ENCODE measurements around the gene NDUFC2. TPM values are rescaled to one million over a fixed set of nuclear protein-coding genes. Genes with fewer than 3 reads are reported as not detected.
"Not testable (repeated sequence)": the region's sequence is repeated elsewhere in the genome, so short reads cannot be mapped to it uniquely, and the experiment has no call there.

The NDUFC2 gene
- polyA plus RNA-seq, 1 donor from 2014 or later: 269 TPM

DNA sequence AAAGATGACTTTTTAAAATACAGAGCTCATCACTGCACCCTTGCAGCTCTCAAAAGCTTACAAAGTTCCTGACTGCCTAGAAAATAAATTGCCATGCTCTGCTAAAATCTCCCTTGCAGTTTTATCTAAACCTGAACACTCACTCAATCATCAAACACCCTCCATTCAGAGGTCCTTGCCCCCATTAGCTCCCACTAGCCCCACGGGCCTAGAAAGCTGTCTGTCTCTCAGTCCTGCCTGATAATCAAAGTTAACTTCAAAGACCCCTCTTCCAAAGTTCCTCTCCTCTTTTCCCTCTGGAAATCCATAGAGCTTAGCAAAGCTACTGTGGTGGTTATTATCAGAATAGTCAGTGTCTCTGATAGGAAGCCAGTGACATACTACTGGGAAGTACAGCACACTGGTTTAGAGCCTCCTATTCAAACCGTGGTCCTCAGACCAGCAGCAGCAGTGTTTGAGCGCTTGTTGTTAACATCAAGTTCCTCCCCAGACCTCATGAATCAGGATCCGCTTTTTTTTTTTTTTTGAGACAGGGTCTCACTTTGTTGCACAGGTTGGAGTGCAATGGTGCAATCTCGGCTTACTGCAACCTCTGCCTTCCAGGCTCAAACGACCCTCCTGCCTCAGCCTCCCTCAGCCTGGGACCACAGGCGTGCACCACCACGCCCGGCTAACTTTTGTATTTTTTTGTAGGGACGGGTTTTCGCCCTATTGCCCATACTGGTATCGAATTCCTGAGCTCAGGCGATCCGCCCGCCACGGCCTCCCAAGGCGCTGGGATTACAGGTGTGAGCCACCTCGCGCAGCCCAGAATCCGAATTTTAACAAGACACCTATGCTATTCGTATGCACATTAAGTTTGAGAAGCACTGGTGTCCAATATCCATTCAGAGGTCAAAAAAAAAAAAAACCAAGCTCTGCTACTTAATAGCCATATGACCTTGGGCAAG lies 1.2 kb downstream of the NDUFC2 start:
- Histone ChIP-seq H2AFZ (ENCODE audit: low read depth, low read length) (no peak overlapping the region), H3K36me3 (ENCODE audit: insufficient read depth, low read length) (no peaks in the 10 kb centered on the region), H4K20me1 (ENCODE audit: insufficient read depth) (no peaks in the 10 kb centered on the region), H3F3A (ENCODE audit: insufficient read depth, low read length, poor library complexity, severe bottlenecking) (no peaks in the 10 kb centered on the region), H3K4me3 (ENCODE audit: low read length) (peak overlapping the region; percentile 84), H3K9ac (ENCODE audit: low read length) (peak overlapping the region; percentile 83), H3K4me2 (ENCODE audit: low read length) (peak overlapping the region; percentile 82), H3K27me3 (ENCODE audit: insufficient read depth, low read depth, low read length) (no peaks in the 10 kb centered on the region), H3K27ac (ENCODE audit: low read length) (peak overlapping the region; percentile 55), H3K79me2 (replicated peaks; ENCODE audit: insufficient read depth, low read length) (peaks cover 55% of the 10 kb centered on the region), H3K9me2 (ENCODE audit: insufficient read depth, low read length) (no peaks in the 10 kb centered on the region), H3K9me3 (ENCODE audit: low read length) (no peaks in the 10 kb centered on the region)
- TF ChIP-seq EZH2 (IDR thresholded peaks at IDR 0.05; ENCODE audit: borderline replicate concordance, insufficient read depth, low read length, poor library complexity, severe bottlenecking) (no peak), EP300 (conservative IDR thresholded peaks at IDR 0.05; ENCODE audit: poor library complexity, severe bottlenecking) (no peak), SMC3 (conservative IDR thresholded peaks at IDR 0.05; ENCODE audit: poor library complexity) (no peak), RAD21 (conservative IDR thresholded peaks at IDR 0.05) (no peak)
- TF ChIP-seq, protein P1, sequence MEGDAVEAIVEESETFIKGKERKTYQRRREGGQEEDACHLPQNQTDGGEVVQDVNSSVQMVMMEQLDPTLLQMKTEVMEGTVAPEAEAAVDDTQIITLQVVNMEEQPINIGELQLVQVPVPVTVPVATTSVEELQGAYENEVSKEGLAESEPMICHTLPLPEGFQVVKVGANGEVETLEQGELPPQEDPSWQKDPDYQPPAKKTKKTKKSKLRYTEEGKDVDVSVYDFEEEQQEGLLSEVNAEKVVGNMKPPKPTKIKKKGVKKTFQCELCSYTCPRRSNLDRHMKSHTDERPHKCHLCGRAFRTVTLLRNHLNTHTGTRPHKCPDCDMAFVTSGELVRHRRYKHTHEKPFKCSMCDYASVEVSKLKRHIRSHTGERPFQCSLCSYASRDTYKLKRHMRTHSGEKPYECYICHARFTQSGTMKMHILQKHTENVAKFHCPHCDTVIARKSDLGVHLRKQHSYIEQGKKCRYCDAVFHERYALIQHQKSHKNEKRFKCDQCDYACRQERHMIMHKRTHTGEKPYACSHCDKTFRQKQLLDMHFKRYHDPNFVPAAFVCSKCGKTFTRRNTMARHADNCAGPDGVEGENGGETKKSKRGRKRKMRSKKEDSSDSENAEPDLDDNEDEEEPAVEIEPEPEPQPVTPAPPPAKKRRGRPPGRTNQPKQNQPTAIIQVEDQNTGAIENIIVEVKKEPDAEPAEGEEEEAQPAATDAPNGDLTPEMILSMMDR (IDR thresholded peaks at IDR 0.05; ENCODE audit: poor library complexity, severe bottlenecking): no peak
- TF ChIP-seq, protein P2, sequence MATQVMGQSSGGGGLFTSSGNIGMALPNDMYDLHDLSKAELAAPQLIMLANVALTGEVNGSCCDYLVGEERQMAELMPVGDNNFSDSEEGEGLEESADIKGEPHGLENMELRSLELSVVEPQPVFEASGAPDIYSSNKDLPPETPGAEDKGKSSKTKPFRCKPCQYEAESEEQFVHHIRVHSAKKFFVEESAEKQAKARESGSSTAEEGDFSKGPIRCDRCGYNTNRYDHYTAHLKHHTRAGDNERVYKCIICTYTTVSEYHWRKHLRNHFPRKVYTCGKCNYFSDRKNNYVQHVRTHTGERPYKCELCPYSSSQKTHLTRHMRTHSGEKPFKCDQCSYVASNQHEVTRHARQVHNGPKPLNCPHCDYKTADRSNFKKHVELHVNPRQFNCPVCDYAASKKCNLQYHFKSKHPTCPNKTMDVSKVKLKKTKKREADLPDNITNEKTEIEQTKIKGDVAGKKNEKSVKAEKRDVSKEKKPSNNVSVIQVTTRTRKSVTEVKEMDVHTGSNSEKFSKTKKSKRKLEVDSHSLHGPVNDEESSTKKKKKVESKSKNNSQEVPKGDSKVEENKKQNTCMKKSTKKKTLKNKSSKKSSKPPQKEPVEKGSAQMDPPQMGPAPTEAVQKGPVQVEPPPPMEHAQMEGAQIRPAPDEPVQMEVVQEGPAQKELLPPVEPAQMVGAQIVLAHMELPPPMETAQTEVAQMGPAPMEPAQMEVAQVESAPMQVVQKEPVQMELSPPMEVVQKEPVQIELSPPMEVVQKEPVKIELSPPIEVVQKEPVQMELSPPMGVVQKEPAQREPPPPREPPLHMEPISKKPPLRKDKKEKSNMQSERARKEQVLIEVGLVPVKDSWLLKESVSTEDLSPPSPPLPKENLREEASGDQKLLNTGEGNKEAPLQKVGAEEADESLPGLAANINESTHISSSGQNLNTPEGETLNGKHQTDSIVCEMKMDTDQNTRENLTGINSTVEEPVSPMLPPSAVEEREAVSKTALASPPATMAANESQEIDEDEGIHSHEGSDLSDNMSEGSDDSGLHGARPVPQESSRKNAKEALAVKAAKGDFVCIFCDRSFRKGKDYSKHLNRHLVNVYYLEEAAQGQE (IDR thresholded peaks at IDR 0.05; ENCODE audit: borderline replicate concordance): no peak

DNA sequence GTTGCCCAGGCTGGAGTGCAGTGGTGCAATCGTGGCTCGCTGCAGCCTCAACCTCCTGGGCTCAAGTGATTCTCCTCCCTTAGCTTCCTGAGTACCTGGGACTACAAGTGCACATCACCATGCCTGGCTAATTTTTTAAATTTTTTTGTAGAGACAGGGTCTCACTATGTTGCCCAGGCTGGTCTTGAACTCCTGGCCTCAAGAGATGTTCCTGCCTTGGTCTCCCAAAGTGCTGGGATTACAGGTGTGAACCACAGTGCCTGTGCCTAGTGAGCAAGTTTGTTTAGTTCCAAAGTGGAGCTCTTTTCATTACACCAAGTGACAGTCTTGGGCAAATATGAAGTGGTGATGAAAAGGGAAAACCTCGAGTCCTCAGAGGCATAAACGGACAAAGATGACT lies 2.1 kb downstream of the NDUFC2 start:
- H3F3A ChIP-seq (ENCODE audit: insufficient read depth, low read length, poor library complexity, severe bottlenecking); H2AFZ ChIP-seq (ENCODE audit: low read depth, low read length); H4K20me1 ChIP-seq (ENCODE audit: insufficient read depth); H3K9ac ChIP-seq (ENCODE audit: low read length); H3K9me3 ChIP-seq (ENCODE audit: low read length); H3K27me3 ChIP-seq (ENCODE audit: insufficient read depth, low read depth, low read length); H3K36me3 ChIP-seq (ENCODE audit: insufficient read depth, low read length); H3K9me2 ChIP-seq (ENCODE audit: insufficient read depth, low read length); H3K27ac ChIP-seq (ENCODE audit: low read length): not testable (repeated sequence)
- peaks cover 55% of the 10 kb centered on the region for H3K79me2 ChIP-seq (replicated peaks; ENCODE audit: insufficient read depth, low read length)
- H3K4me3 ChIP-seq (ENCODE audit: low read length): peak overlapping the region; percentile 84
- H3K4me2 ChIP-seq (ENCODE audit: low read length): peak overlapping the region; percentile 82
